HepG2 (cell line): ENCODE data around the gene PPP1CA. TPM values are rescaled to one million over a fixed set of nuclear protein-coding genes. Genes with fewer than 3 reads are reported as not detected.

Source experiments
- CREB3 ChIP-seq: sonication (generic); formaldehyde crosslinking; IDR thresholded peaks from 2 replicates; pipeline ENCODE4 v1.5.0; 2020; ENCODE audit warnings: missing genetic modification reagents
- IKZF5 ChIP-seq: IDR thresholded peaks from 2 replicates; pipeline ENCODE4 v1.6.1; 2018; ENCODE audit warnings: missing genetic modification reagents, mild to moderate bottlenecking, missing compliant biosample characterization
- NFAT5 ChIP-seq: sonication (generic); formaldehyde crosslinking; IDR thresholded peaks from 2 replicates; pipeline ENCODE4 v1.4.0; 2020; ENCODE audit warnings: missing genetic modification reagents
- SALL2 ChIP-seq: sonication (generic); formaldehyde crosslinking; IDR thresholded peaks from 2 replicates; pipeline ENCODE4 v1.8.1; 2023; ENCODE audit warnings: mild to moderate bottlenecking, missing genetic modification reagents, inconsistent platforms
- SMC3 ChIP-seq: IDR thresholded peaks from 2 replicates; pipeline ENCODE4 v1.6.1; 2011; ENCODE audit warnings: low read length, improper control_type of control experiment
- SP4 ChIP-seq: sonication (generic); formaldehyde crosslinking; IDR thresholded peaks from 2 replicates; pipeline ENCODE4 v1.8.1; 2023; ENCODE audit warnings: mild to moderate bottlenecking, missing genetic modification reagents
- TFAP4 ChIP-seq: sonication (generic); IDR thresholded peaks from 2 replicates; pipeline ENCODE4 v1.6.1; 2016; ENCODE audit warnings: low read depth, borderline replicate concordance
- ZBTB2 ChIP-seq: sonication (generic); formaldehyde crosslinking; IDR thresholded peaks from 2 replicates; pipeline ENCODE4 v1.8.0; 2022; ENCODE audit warnings: low read depth, missing genetic modification reagents
- ZFP37 ChIP-seq: sonication (generic); formaldehyde crosslinking; IDR thresholded peaks from 2 replicates; pipeline ENCODE4 v1.4.0; 2020; ENCODE audit warnings: missing genetic modification reagents, borderline replicate concordance
- ZNF121 ChIP-seq: sonication (generic); formaldehyde crosslinking; IDR thresholded peaks from 2 replicates; pipeline ENCODE4 v1.5.0; 2020; ENCODE audit warnings: mild to moderate bottlenecking, missing genetic modification reagents
- ZNF280B ChIP-seq: sonication (generic); formaldehyde crosslinking; IDR thresholded peaks from 2 replicates; pipeline ENCODE4 v1.5.0; 2020; ENCODE audit warnings: missing genetic modification reagents, mild to moderate bottlenecking, borderline replicate concordance
- ZNF598 ChIP-seq: sonication (generic); formaldehyde crosslinking; IDR thresholded peaks from 2 replicates; pipeline ENCODE4 v1.5.1; 2020; ENCODE audit warnings: mild to moderate bottlenecking, missing genetic modification reagents, borderline replicate concordance
- ZXDC ChIP-seq: sonication (generic); formaldehyde crosslinking; IDR thresholded peaks from 2 replicates; pipeline ENCODE4 v1.5.0; 2020; ENCODE audit warnings: mild to moderate bottlenecking, missing genetic modification reagents
- polyA plus RNA-seq, 8 experiments: library from polyadenylated mRNA; depleted of rRNA in 3 of 8; stranded (reverse) in 7 of 8; unstranded in 1 of 8; fragments of >200 nt; fragmentation: Illumina TruSeq in 4 of 8; extraction: Trizol in 4 of 8; gene quantifications; 2 replicates each; pipeline versions ENCODE4 v1.2.1 to v1.2.3, GENCODE V29; 2011 to 2016; ENCODE audit warnings: low read depth in 4 of 8, missing spikeins in 1 of 8, mixed read lengths in 1 of 8; ENCODE audit not compliant: insufficient read depth in 1 of 8
- total RNA-seq, 5 experiments: library from RNA; depleted of rRNA; stranded (reverse); fragments of >200 nt; fragmentation: Illumina TruSeq; extraction: Trizol; gene quantifications; 2 replicates each; pipeline ENCODE4 v1.2.3, GENCODE V29; 2016; ENCODE audit warnings: low read depth in 1 of 5

The PPP1CA gene
- total and polyA plus RNA-seq, 2 of the 13 experiments (the other 11 are each of a cell fraction or from before 2014, with no cell fraction given): 149 to 170 TPM

GRCh38 chr11:67420646-67421429, 19.2 kb upstream of the PPP1CA start (continued):
- TF ChIP-seq NFAT5 (CRISPR knock-in tag): 0 out of 2 replicates have a peak, but pooled peaks have one; percentile 11
- TF ChIP-seq IKZF5: peak; percentile 37; the same call in 1 of the 2 replicates
- TF ChIP-seq ZXDC (CRISPR knock-in tag): no peak
- TF ChIP-seq TFAP4: peak; percentile 55; the same call in 1 of the 2 replicates
- TF ChIP-seq ZNF121 (CRISPR knock-in tag): peak; percentile 92; the same call in 1 of the 2 replicates
- TF ChIP-seq SP4: peak; percentile 98
- peak; percentile 81 for TF ChIP-seq SALL2 (CRISPR knock-in tag)
- TF ChIP-seq ZBTB2 (CRISPR knock-in tag): peak; percentile 71; the same call in 1 of the 2 replicates
- peak; percentile 80 for TF ChIP-seq CREB3 (CRISPR knock-in tag)
- TF ChIP-seq ZFP37 (CRISPR knock-in tag): no peak
- TF ChIP-seq ZNF598: no peak
- no peak for TF ChIP-seq SMC3
- no peak for TF ChIP-seq ZNF280B (CRISPR knock-in tag)
